Astrocyte (in vitro differentiated cells and primary cell): Measurements from ENCODE around the gene OR2A12. TPM values are rescaled to one million over a fixed set of nuclear protein-coding genes. Genes with fewer than 3 reads are reported as not detected.

ENCODE experiments used
- DNase-seq: peaks from one replicate; pipeline ENCODE4 v3.0.0-alpha.2; 2010; ENCODE audit warnings: low read depth
- FAIRE-seq: peaks from 2 replicates; lab custom pipeline; 2011; peaks lifted over from hg19 to GRCh38; lab: Jason Lieb, UNC
- H2AFZ ChIP-seq: 2 replicates; pipeline ENCODE4 v1.6.0; 2012; ENCODE audit warnings: low read depth, low read length, inconsistent platforms
- H3K27ac ChIP-seq: 2 replicates; pipeline ENCODE4 v1.5.1; 2011; ENCODE audit warnings: low read depth, low read length, inconsistent platforms
- H3K27me3 ChIP-seq: 2 replicates; pipeline ENCODE4 v1.6.0; 2011; ENCODE audit warnings: low read length, inconsistent platforms; ENCODE audit not compliant: insufficient read depth
- H3K36me3 ChIP-seq: 2 replicates; pipeline ENCODE4 v1.5.1; 2011; ENCODE audit warnings: low read length, inconsistent platforms; ENCODE audit not compliant: insufficient read depth
- H3K4me1 ChIP-seq: 2 replicates; pipeline ENCODE4 v1.5.1; 2011; ENCODE audit warnings: low read length, inconsistent platforms; ENCODE audit not compliant: insufficient read depth
- H3K4me2 ChIP-seq: 2 replicates; pipeline ENCODE4 v1.6.0; 2012; ENCODE audit warnings: low read length, inconsistent platforms
- H3K4me3 ChIP-seq: 2 replicates; pipeline ENCODE4 v1.5.1; 2011; ENCODE audit warnings: low read depth, mild to moderate bottlenecking, low read length, inconsistent platforms; ENCODE audit not compliant: insufficient read depth
- H3K79me2 ChIP-seq: 2 replicates; pipeline ENCODE4 v1.6.0; 2012; ENCODE audit warnings: mild to moderate bottlenecking, low read length, inconsistent platforms; ENCODE audit not compliant: insufficient read depth
- H3K9ac ChIP-seq: 2 replicates; pipeline ENCODE4 v1.6.0; 2012; ENCODE audit warnings: mild to moderate bottlenecking, low read length, inconsistent platforms
- H3K9me3 ChIP-seq: 2 replicates; pipeline ENCODE4 v1.5.1; 2012; ENCODE audit warnings: low read depth, mild to moderate bottlenecking, low read length, inconsistent platforms; ENCODE audit not compliant: insufficient read depth
- H4K20me1 ChIP-seq: 2 replicates; pipeline ENCODE4 v1.6.0; 2012; ENCODE audit warnings: low read length, inconsistent platforms; ENCODE audit not compliant: insufficient read depth
- H3K27ac Mint-ChIP-seq: one replicate; pipeline ENCODE4 v1.8.0; 2021; ENCODE audit warnings: mild to moderate bottlenecking, mixed read lengths; ENCODE audit not compliant: unreplicated experiment
- H3K27me3 Mint-ChIP-seq: one replicate; pipeline ENCODE4 v1.8.0; 2021; ENCODE audit warnings: low read depth, mixed read lengths; ENCODE audit not compliant: unreplicated experiment
- H3K36me3 Mint-ChIP-seq: one replicate; pipeline ENCODE4 v1.8.0; 2021; ENCODE audit warnings: low read depth, mixed read lengths; ENCODE audit not compliant: unreplicated experiment
- H3K4me1 Mint-ChIP-seq: one replicate; pipeline ENCODE4 v1.8.0; 2021; ENCODE audit warnings: low read depth, mixed read lengths; ENCODE audit not compliant: unreplicated experiment
- H3K4me3 Mint-ChIP-seq: one replicate; pipeline ENCODE4 v1.8.0; 2021; ENCODE audit warnings: mild to moderate bottlenecking, moderate library complexity, mixed read lengths; ENCODE audit not compliant: unreplicated experiment
- H3K9me3 Mint-ChIP-seq: one replicate; pipeline ENCODE4 v1.8.0; 2021; ENCODE audit warnings: mild to moderate bottlenecking, mixed read lengths; ENCODE audit not compliant: unreplicated experiment
- EZH2 ChIP-seq: IDR thresholded peaks from 2 replicates; pipeline ENCODE4 v1.6.1; 2012; ENCODE audit warnings: mild to moderate bottlenecking, low read length, inconsistent platforms; ENCODE audit not compliant: insufficient read depth
- total RNA-seq: library from RNA; stranded (reverse); gene quantifications from 2 replicates; pipeline ENCODE4 v1.2.1, GENCODE V29; 2021
- TF ChIP-seq, protein P1 (sequence below): IDR thresholded peaks from 2 replicates; pipeline ENCODE4 v1.5.1; 2011; ENCODE audit warnings: low read depth, mild to moderate bottlenecking, inconsistent platforms, low read length, moderate library complexity; ENCODE audit not compliant: insufficient read depth

The OR2A12 gene
- total RNA-seq, 1 donor from 2014 or later = not detected

DNA sequence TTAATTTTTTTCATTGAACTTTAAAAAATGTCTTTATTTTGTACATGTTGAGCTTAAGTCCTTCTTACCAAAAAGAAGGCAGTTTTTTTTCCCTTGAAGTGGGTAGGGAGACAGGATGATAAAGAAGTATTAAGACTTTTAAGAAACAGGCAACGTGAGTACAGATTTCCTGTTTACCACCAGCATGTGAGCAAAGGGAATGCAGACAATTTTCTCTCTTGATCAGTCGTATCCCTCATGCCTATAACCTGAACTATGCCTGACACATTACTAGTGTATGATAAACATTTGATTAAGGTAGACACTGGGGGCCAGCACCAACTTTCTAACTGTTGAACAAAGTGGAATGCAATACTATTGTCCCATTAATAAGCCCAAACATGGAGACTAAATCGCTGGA, 14.5 kb downstream of the OR2A12 start:
- TF ChIP-seq, protein P1, sequence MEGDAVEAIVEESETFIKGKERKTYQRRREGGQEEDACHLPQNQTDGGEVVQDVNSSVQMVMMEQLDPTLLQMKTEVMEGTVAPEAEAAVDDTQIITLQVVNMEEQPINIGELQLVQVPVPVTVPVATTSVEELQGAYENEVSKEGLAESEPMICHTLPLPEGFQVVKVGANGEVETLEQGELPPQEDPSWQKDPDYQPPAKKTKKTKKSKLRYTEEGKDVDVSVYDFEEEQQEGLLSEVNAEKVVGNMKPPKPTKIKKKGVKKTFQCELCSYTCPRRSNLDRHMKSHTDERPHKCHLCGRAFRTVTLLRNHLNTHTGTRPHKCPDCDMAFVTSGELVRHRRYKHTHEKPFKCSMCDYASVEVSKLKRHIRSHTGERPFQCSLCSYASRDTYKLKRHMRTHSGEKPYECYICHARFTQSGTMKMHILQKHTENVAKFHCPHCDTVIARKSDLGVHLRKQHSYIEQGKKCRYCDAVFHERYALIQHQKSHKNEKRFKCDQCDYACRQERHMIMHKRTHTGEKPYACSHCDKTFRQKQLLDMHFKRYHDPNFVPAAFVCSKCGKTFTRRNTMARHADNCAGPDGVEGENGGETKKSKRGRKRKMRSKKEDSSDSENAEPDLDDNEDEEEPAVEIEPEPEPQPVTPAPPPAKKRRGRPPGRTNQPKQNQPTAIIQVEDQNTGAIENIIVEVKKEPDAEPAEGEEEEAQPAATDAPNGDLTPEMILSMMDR = no peak
- TF ChIP-seq EZH2 = no peak
- Mint-ChIP-seq H3K9me3 (no peaks in the 10 kb centered on the region), H3K27ac (no peak overlapping the region), H3K4me3 (no peak overlapping the region), H3K4me1 (no peaks in the 10 kb centered on the region), H3K27me3 (no peaks in the 10 kb centered on the region), H3K36me3 (no peaks in the 10 kb centered on the region)
- H3K79me2 ChIP-seq = no peaks in the 10 kb centered on the region
- no peaks in the 10 kb centered on the region for H3K36me3 ChIP-seq
- H3K4me3 ChIP-seq = no peak overlapping the region
- no peak overlapping the region for H3K27ac ChIP-seq
- no peaks in the 10 kb centered on the region for H3K27me3 ChIP-seq
- no peak for DNase-seq
- no peak overlapping the region for H3K9ac ChIP-seq
- no peaks in the 10 kb centered on the region for H4K20me1 ChIP-seq
- no peak overlapping the region for H2AFZ ChIP-seq
- no peaks in the 10 kb centered on the region for H3K9me3 ChIP-seq
- H3K4me2 ChIP-seq = no peak overlapping the region
- H3K4me1 ChIP-seq = no peaks in the 10 kb centered on the region
- FAIRE-seq = no peak

- no peaks in the 10 kb centered on the region for H3K27me3 Mint-ChIP-seq
- H4K20me1 ChIP-seq = no peaks in the 10 kb centered on the region
- H3K9ac ChIP-seq = no peak overlapping the region
- H3K27ac Mint-ChIP-seq = no peak overlapping the region
- no peak for DNase-seq
- no peaks in the 10 kb centered on the region for H3K9me3 ChIP-seq
- no peaks in the 10 kb centered on the region for H3K9me3 Mint-ChIP-seq
- no peak overlapping the region for H2AFZ ChIP-seq
- H3K4me3 Mint-ChIP-seq = no peak overlapping the region
- no peaks in the 10 kb centered on the region for H3K4me1 ChIP-seq
- H3K27me3 ChIP-seq = no peaks in the 10 kb centered on the region
- no peak overlapping the region for H3K4me2 ChIP-seq
- TF ChIP-seq EZH2 = no peak
- TF ChIP-seq, protein P1 = no peak
- no peaks in the 10 kb centered on the region for H3K79me2 ChIP-seq
- no peak overlapping the region for H3K27ac ChIP-seq
- no peak overlapping the region for H3K4me3 ChIP-seq
- H3K4me1 Mint-ChIP-seq = no peaks in the 10 kb centered on the region
- no peaks in the 10 kb centered on the region for H3K36me3 Mint-ChIP-seq
- no peak for FAIRE-seq
- no peaks in the 10 kb centered on the region for H3K36me3 ChIP-seq
These were observed 16.0 kb downstream of the OR2A12 start for GRCh38 chr7:144102041-144102440.

GRCh38 chr7:144105211-144105610, 19.1 kb downstream of the OR2A12 start:
- no peak overlapping the region for H3K9ac ChIP-seq
- H3K27ac ChIP-seq = no peak overlapping the region
- DNase-seq (no peak), FAIRE-seq (no peak)
- H3K4me2 ChIP-seq = no peak overlapping the region
- no peak overlapping the region for H3K4me3 ChIP-seq
- Mint-ChIP-seq H3K9me3 (no peaks in the 10 kb centered on the region), H3K27me3 (no peaks in the 10 kb centered on the region), H3K4me3 (no peak overlapping the region), H3K4me1 (no peaks in the 10 kb centered on the region), H3K27ac (no peak overlapping the region), H3K36me3 (no peaks in the 10 kb centered on the region)
- no peaks in the 10 kb centered on the region for H3K9me3 ChIP-seq
- no peaks in the 10 kb centered on the region for H3K79me2 ChIP-seq
- TF ChIP-seq, protein P1 = no peak
- TF ChIP-seq EZH2 = no peak
- no peaks in the 10 kb centered on the region for H3K27me3 ChIP-seq
- no peaks in the 10 kb centered on the region for H3K36me3 ChIP-seq
- no peak overlapping the region for H2AFZ ChIP-seq
- H3K4me1 ChIP-seq = no peaks in the 10 kb centered on the region
- H4K20me1 ChIP-seq = no peaks in the 10 kb centered on the region
